NCI-H345 treated with DMSO at 0.1 percent for 48 hours (cell line): ENCODE results near the gene ERF.
"Not testable (repeated sequence)": the region's sequence is repeated elsewhere in the genome, so short reads cannot be mapped to it uniquely, and the experiment has no call there.

ENCODE experiments used
- DNase-seq: peaks from one replicate; lab custom pipeline; 2025; ENCODE audit not compliant: unreplicated experiment; lab: John Stamatoyannopoulos, UW

The ERF gene

GRCh38 chr19:42275517-42275916 is 20.6 kb upstream of the ERF start:
- no peak for DNase-seq

GRCh38 chr19:42275103-42275502 is 20.2 kb upstream of the ERF start:
- DNase-seq, result no peak

- no peak for DNase-seq
Measured at GRCh38 chr19:42274065-42274682, 19.2 kb upstream of the ERF start.

- no peak for DNase-seq
Measured at GRCh38 chr19:42273407-42274064, 18.6 kb upstream of the ERF start.

- no peak for DNase-seq
Measured at GRCh38 chr19:42272989-42273406, 18.1 kb upstream of the ERF start.

- no peak for DNase-seq
Measured at GRCh38 chr19:42272535-42272897, 17.6 kb upstream of the ERF start.

GRCh38 chr19:42271861-42272534 is 17.1 kb upstream of the ERF start:
- no peak for DNase-seq

GRCh38 chr19:42271045-42271419 is 16.1 kb upstream of the ERF start:
- no peak for DNase-seq

- no peak for DNase-seq
Measured at GRCh38 chr19:42270346-42271044, 15.6 kb upstream of the ERF start.

GRCh38 chr19:42269478-42270345 is 14.8 kb upstream of the ERF start:
- DNase-seq, result no peak

- DNase-seq, result peak; percentile 97
Measured at GRCh38 chr19:42268704-42269477, 14.0 kb upstream of the ERF start, which contains the start of gene CIC. Gene CIC (plus strand): TSS chr19:42269252. CDS start chr19:42271784, 2,532 bp downstream.

- peak; percentile 90 for DNase-seq
Measured at GRCh38 chr19:42268142-42268703, 13.3 kb upstream of the ERF start.

- DNase-seq, result no peak
Measured at GRCh38 chr19:42267644-42268141, 12.8 kb upstream of the ERF start.

GRCh38 chr19:42266928-42267603 is 12.1 kb upstream of the ERF start:
- DNase-seq, result not testable (repeated sequence)

- not testable (repeated sequence) for DNase-seq
Measured at GRCh38 chr19:42266105-42266504, 11.2 kb upstream of the ERF start.

GRCh38 chr19:42261763-42262162 is 6.8 kb upstream of the ERF start:
- DNase-seq, result no peak

GRCh38 chr19:42257842-42258241 is 2.9 kb upstream of the ERF start:
- not testable (repeated sequence) for DNase-seq

GRCh38 chr19:42255766-42256745 is 1.1 kb upstream of the ERF start:
- DNase-seq, result no peak
